ENCODE results near the gene GPR84. TPM values are rescaled to one million over a fixed set of nuclear protein-coding genes. Genes with fewer than 3 reads are reported as not detected.
A peak's percentile ranks its signal among the peaks of the same experiment; 100 is the strongest.

The GPR84 gene
- total and polyA plus RNA-seq, 10 of the 15 experiments (the other 5 are each of a cell fraction or from before 2014, with no cell fraction given), result 0.37 to 4.7 (median 2.6) TPM

GRCh38 chr12:54379398-54380201 is 15.3 kb upstream of the GPR84 start (continued):
- TF ChIP-seq, protein P1, sequence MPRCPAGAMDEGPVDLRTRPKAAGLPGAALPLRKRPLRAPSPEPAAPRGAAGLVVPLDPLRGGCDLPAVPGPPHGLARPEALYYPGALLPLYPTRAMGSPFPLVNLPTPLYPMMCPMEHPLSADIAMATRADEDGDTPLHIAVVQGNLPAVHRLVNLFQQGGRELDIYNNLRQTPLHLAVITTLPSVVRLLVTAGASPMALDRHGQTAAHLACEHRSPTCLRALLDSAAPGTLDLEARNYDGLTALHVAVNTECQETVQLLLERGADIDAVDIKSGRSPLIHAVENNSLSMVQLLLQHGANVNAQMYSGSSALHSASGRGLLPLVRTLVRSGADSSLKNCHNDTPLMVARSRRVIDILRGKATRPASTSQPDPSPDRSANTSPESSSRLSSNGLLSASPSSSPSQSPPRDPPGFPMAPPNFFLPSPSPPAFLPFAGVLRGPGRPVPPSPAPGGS (IDR thresholded peaks at IDR 0.05; ENCODE audit: borderline replicate concordance, insufficient read depth, low read depth, low read length, poor library complexity, severe bottlenecking), result no peak
- no peak for TF ChIP-seq ATF2 (IDR thresholded peaks at IDR 0.05; ENCODE audit: low read length)
- TF ChIP-seq CHD1 (IDR thresholded peaks at IDR 0.05; ENCODE audit: low read depth, low read length), result no peak
- TF ChIP-seq ESRRA (IDR thresholded peaks at IDR 0.05; ENCODE audit: low read length), result 0 out of 2 replicates have a peak, but pooled peaks have one; percentile 56
- no peak for TF ChIP-seq NFIC (IDR thresholded peaks at IDR 0.05; ENCODE audit: low read depth, low read length)
- TF ChIP-seq SUZ12 (IDR thresholded peaks at IDR 0.05; ENCODE audit: unreplicated experiment), result no peak
- no peak for TF ChIP-seq SUPT20H (IDR thresholded peaks at IDR 0.05; ENCODE audit: borderline replicate concordance, control insufficient read depth, low read depth, low read length)
- peak; percentile 87 for TF ChIP-seq SMC3 (IDR thresholded peaks at IDR 0.05; ENCODE audit: borderline replicate concordance, low read length)
- TF ChIP-seq NFYB (IDR thresholded peaks at IDR 0.05; ENCODE audit: insufficient read depth, low read depth, low read length), result no peak
- no peak for TF ChIP-seq SMAD5 (IDR thresholded peaks at IDR 0.05; ENCODE audit: low read depth)
- TF ChIP-seq, protein P2, sequence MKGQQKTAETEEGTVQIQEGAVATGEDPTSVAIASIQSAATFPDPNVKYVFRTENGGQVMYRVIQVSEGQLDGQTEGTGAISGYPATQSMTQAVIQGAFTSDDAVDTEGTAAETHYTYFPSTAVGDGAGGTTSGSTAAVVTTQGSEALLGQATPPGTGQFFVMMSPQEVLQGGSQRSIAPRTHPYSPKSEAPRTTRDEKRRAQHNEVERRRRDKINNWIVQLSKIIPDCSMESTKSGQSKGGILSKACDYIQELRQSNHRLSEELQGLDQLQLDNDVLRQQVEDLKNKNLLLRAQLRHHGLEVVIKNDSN (IDR thresholded peaks at IDR 0.05; ENCODE audit: borderline replicate concordance, extremely low read length, insufficient read depth, low read depth, low read length), result no peak
- TF ChIP-seq CHD2 (IDR thresholded peaks at IDR 0.05; ENCODE audit: borderline replicate concordance, low read depth, low read length), result no peak
- TF ChIP-seq POU2F2 (IDR thresholded peaks at IDR 0.05; ENCODE audit: borderline replicate concordance, low read depth, low read length), result peak; percentile 72; the same call in 1 of the 3 replicates
- TF ChIP-seq PBX3 (IDR thresholded peaks at IDR 0.05; ENCODE audit: insufficient replicate concordance, low read depth, low read length), result no peak
- TF ChIP-seq EZH2 (IDR thresholded peaks at IDR 0.05; ENCODE audit: borderline replicate concordance, control insufficient read depth, low read depth, low read length), result no peak
- TF ChIP-seq RBBP5 (conservative IDR thresholded peaks at IDR 0.05), result no peak

Measured in GM12878 (cell line).